ENCODE measurements around the gene SLC4A9.
"Not testable (repeated sequence)": the region's sequence is repeated elsewhere in the genome, so short reads cannot be mapped to it uniquely, and the experiment has no call there.

SLC4A9 gene

GRCh38 chr5:140401362-140402257 is 41.6 kb downstream of the SLC4A9 start, which contains the start of gene ANKHD1:
Gene ANKHD1, plus strand, starts transcription at chr5:140401833. Its CDS starts 135 bp downstream, at chr5:140401968.
- DNase-seq = peak; percentile 96

DNA sequence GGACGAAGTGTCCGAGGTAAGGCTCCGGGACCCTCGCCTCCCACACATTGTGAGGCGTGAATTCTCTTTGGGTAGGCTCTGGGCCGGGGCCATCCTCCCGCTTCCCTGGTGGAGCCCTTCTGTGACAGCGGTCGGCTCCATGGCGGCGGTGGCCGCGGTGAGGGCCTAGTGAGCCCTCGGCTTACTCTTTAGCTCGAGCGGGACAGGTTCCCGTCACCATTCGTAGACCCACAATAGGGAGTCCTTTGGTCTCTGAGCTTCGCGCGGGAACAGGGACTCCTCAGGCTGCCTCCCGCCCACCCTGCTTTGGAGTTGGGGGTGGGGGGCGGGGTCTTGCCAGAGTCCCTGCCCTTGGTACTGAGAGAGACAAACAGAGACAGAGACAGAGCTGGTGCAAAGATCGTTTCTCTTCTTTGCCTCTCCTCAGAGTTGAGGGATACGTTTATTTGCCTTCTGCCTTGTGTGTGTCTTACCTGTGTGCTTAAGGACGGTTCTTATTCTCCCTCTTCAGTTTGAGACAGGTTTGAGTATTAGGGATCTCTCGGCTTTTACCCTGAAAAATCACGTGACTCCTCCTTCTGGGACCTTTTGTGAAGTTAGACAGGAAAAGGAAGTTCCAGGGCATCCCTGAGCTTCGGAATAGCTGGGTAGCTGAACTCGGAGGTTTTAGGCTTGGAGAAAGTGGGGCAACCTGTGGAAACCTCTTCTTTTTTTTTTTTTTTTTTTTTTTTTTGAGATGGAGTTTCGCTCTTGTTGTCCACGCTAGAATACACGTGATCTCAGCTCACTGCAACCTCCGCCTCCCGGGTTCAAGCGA is 42.5 kb downstream of the SLC4A9 start:
- peak; percentile 39 for DNase-seq

DNA sequence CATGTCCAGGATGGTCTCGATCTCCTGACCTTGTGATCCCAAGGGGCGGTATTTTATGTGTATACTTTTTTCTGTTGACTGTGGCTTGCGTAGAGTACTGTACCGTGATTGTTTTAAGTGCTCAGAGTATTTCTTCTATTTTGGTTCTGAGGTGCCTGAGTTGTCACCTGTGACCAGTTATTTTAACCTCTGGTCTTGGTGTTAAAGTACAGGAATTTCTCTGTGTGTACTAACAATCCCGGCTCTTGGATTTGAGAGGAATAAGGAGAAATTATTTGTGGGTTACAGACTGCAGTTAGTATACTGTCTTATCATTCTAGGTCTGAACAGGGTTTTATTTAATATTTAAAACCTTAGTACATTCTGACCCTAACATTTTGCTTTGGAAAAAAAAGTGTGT is 43.6 kb downstream of the SLC4A9 start:
- DNase-seq = no peak

DNA sequence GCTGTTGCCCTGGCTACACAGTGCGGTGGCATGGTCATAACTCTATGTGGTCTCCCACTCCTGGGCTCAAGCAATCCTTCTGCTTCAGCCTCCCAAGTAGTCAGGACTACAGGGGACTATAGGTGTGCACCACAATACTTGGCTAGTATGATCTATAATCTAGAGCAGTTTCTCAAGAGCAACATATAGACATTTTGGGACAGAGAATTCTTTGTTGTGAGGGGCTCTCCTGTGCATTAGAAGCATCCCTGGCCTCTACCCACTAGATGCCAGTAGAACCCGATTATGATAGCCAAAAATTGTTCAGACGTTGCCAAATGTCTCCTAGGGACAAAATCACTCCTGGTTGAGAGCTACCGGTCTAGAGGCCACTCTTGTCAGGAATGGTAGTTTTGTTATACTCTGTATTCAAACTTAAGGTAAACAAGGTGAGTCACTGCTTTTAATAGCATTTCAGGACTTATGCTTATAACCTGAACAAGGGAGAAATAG is 48.8 kb downstream of the SLC4A9 start:
- DNase-seq = no peak

DNA sequence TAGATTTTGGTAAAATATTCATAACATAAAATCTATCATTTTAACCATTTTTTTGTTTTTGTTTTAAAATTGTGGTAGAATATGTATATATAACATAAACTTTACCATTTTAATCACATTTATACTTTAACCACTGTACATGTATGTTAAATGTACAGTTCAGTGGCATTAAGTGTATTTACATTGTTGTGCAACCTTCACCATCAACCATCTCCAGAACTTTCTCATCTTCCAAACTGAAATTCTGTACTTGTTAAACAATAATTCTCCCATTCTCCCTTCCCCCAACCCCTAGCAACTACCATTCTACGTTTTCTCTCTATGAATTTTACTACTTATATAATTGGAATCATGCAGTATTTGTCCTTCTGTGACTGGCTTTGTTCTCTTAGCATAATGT is 53.2 kb downstream of the SLC4A9 start:
- DNase-seq = no peak

- DNase-seq = no peak
Measured at GRCh38 chr5:140417235-140417634, 57.2 kb downstream of the SLC4A9 start.

DNA sequence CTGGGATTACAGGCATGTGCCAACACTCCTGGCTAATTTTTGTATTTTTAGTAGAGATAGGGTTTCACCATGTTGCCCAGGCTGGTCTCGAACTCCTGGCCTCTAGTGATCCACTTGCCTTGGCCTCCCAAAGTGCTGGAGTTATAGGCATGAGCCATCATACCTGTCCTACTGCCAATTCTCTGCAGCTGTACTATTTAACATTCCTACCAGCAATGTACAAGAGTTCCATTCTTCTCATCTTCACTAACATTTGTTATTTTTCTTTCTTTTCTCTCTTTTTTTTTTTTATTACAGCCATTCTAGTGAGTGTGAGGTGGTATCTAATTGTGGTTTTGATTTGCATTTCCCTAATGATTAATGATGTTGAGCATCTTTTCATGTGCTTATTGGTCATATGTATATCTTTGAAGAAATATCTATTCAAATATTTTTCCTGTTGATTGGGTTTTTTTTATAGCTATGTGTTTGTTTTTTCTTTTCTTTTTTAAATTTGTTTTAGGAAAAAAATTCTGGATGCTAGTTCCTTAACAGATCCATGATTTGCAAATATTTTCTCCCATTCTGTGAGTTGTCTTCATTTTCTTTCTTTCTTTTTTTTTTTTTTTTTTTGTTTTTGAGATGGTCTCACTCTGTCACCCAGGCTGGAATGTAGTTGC is 59.0 kb downstream of the SLC4A9 start:
- DNase-seq = no peak

- no peak for DNase-seq
Measured at GRCh38 chr5:140420226-140420570, 60.2 kb downstream of the SLC4A9 start.

DNA sequence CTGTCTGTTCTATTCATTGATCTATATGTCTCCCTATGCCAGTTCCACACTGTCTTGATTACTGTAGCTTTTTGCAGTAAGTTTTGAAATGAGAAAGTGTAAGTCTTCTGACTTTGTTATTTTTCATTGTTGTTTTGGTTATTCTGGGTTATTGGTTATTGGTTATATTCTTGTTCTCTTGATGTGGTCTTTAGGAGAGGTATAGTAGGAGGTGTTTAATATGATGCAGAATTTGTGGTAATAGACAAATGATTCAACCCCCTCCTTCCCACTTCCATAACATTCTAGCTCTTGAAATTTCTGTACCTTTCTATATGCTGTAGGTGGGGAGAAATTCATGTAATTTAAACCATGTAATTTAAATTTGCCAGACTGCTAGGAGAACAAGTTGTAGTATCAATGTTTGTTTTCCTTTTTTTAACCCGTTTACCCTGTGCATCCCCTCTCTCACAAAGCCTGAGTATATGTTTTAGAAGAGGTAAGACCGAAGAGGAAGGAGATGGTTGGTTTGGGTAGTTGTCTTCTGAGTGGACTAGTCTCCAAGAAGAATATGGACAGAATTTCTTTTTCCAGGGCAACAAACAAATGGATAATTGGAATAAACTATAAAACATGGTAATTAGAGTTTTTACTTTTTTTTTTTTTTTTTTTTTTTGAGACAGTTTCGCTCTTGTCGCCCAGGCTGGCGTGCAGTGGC is 60.8 kb downstream of the SLC4A9 start:
- DNase-seq = no peak

GRCh38 chr5:140421375-140421774 is 61.4 kb downstream of the SLC4A9 start:
- DNase-seq = not testable (repeated sequence)

- DNase-seq = no peak
Measured at GRCh38 chr5:140423609-140424008, 63.6 kb downstream of the SLC4A9 start.

GRCh38 chr5:140424135-140424534 is 64.1 kb downstream of the SLC4A9 start:
- DNase-seq = no peak

All from CD4-positive, alpha-beta T cell treated with Interleukin-17A for 4 hours (primary cell).